Astrocyte of the hippocampus (primary cell): ENCODE results near the gene SPACA4.

Experiments used
- DNase-seq: peaks from one replicate; pipeline ENCODE4 v3.0.0; 2011; ENCODE audit warnings: low read depth, low spot score

SPACA4 gene

DNA sequence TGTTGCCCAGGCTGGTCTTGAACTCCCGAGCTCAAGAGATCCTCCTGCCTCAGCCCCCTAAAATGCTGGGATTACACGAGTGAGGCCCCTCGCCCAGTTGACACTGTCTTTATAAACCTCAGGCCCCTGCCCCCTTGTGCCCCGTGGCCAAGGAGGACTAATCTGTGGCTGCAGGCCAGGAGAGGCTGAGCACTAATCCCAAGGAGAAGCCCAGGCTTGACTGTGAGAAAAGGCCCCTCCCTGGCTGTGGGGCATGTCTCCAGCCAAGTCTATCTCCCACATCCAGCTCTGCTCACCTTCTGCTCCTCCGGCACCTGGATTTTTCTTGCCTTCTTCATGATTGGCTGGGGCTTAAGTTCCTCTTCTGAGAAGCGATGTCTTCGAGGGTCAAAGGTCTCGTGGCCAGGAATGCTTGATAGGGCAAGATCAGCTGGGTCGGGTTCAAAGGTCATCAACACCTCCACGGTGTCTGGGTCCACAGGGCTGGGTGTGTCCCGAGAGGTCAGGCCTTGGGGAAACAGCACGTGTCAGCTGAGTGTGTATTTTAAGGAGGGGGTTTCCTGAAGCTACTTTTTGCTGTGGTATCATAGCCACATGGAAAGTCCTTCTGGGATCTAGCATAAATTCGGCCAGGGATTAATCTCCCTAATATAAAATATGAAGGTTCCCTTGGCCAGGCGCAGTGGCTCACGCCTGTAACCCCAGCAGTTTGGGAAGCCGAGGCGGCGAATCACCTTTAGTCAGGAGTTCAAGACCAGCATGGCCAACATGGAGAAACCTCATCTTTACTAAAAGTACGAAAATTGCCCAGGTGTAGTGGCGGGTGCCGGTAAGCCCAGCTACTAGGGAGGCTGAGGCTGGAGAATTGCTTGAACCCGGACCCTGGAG, 26.9 kb downstream of the SPACA4 start:
- DNase-seq, result no peak

DNA sequence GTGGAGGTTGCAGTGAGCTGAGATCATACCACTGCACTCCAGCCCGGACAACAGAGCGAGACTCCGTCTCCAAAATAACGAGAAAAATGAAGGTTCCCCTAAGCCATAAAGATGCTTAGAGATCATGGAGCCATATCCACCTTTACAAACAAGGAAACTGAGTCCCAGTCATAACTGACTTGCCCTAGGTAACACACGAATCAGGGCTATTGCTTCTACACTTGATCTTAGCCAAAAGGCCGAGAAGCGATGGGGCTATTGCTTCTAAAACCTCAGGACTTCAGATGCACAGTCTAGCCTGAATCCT, 27.4 kb downstream of the SPACA4 start:
- no peak for DNase-seq

DNA sequence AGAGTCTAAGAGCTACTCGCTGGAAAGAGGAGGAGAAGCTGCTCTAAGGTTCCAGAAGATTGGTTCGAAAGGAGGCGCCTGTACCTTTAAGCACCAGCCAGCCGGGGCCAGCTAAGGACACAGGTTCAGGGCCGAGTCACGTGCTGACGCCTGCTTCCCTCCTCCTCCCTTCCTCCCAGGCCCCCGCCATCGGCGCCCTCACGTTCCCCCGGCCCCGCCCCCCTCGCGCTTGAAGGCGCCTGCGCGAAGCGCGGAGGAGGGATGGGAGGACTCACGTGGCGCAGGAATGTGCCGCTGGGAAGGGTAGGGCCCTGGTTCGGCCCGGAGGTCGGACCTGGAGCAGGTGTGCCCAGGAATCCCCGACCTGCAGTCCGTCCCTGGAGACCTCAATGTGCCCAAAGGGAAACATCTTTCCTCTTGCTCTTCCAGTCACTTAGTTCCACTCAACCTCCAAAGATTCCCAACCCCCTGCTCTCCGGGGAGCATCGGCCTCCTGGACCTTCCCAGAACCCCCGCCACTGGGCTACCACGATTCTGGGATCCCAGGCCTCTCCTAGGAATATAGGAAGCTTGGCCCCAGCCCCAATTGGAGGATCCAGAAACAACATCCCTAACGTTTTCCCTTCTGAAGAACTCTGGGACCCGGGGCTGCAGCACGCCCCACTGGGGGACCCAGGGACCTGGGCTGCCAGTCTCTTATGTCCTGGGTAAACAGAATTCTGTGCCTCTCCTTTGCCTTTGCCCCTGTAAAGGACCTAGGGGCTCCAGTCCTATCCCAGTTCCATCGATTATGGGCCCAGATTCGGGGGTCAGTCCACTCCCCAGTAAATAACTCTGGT, 28.1 kb downstream of the SPACA4 start:
- peak; percentile 96 for DNase-seq

DNA sequence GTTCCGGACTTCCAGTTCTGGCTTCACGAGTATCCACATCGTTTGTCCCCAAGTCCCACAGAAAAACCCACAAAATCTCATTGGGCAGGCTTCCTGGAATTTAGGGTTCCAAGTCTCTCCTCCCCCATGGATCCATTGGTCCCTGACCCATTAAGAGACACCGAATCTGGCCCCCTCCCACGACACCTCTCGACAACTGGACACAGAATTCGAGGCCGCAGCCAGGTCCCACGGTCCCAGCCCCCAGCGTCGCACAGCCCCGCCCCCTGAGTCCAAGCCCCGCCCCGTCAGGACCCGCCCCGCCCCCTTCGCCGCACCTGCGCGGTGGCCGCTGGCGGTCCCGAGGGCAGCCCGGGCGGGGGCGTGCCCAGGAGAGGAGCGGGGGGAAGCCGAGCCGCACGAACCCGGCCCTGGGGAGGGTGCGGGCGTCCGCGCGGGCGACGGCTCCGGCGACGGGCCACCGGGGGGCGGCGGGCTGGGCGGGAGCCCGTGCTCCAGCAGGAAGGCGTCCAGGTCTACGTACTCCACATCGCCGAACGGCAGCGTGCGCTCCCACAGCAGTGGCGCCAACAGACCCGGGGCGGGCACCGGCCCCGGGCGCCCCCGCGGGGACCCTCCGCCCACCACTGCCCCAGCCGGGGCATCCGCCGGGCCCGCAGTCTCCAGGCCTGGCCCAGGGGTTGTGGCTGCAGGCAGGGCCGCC, 28.9 kb downstream of the SPACA4 start:
- DNase-seq, result peak; percentile 71

DNA sequence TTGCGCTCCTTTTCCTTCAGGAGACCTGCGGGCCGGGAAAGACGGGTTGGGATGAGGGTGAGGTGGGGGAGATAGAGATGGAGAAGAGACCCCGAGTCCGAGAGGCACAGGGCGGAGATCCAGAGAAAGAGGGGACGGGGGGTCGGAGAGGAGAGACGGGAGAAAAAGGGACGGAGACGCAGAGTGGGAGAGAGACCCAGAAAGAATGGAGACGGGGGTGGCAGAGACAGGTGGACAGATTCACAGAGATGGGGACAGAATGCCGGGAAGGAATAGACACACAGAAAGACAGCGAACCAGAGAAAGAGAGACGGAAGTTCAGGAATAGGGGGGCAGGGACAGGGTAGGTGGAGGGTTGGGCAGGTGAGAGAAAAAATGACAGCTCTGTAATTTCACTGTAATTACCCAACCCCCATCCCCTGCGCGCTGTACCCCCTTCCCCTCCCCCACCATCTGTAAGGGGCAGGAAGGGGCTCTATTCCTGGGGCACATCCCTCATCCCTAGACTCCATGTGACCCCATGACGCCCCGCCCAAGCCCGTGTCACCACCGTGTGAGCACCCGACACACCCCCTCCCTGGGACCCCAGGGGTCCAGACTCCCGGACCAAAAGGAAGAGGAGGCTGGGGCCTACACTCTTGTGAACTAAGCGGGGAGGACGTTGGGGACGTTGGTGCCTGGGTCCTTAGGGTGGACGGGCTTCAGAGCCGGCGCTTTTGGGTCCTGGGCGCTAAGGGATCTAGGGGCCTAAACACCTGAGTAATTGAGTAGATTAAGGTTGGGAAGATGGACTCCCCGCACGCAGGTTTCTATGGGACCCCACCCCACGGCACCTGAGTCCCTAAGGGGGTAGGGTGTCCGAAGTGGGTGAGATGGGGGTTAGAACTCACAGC, 29.7 kb downstream of the SPACA4 start:
- DNase-seq, result no peak

DNA sequence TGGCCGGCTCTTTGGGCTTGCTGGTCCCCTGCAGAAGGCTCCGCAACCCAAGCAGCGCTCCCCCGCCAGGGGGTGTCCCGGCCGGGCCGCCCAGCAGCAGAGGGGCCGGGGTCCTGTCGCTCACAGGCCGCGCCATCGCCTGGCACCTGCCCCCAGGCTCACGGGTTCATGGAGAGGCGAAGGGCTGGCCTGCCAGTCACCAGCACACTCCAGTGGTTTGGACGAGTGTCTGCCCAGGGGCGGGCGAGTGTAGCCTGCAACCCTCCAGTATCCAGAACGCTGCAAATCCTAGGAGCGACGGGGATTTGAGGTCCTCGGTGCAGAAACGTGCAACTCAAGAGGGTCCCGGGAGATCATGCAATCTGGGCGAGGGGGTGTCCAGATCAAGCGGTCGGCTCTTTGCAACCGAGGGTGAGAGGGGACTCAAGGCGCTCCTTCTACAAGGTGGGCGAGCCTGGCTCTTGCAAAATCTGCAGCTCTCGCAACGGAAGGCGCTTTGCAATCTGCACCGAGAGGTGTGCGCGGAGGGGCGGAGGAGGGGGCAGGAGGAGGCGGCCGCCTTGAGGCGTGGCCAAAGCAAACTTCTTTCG, 30.4 kb downstream of the SPACA4 start, which contains the start of gene DBP:
TSS of gene DBP (minus strand) at position 521 of the 590 bp plus-strand sequence. CDS start at position 136, 385 bp downstream.
- DNase-seq, result no peak

DNA sequence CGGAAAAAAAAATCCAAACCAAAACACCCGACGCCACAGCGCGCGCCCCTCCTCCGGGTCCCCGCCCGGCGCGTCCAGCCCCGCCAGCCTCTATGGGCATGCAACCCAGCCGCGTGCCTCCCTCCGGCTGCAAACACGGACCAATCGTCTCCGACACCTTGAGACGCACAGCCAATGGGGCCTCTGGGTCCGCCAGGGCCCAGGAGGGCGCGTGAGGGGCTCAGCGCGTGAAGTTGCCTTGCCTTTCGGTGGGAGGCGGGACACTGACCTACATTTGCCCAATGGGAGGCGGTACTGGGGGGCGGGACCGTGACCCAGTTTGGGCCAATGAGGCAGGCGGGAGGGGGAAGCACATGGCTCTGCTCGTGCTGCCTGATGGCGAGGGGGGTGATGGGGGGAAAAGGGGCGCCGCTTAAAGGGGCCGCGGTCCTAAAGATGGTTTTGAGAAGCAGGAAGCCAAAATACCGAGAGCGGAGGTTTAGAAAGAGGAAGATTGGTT, 31.0 kb downstream of the SPACA4 start:
- DNase-seq, result peak; percentile 99

DNA sequence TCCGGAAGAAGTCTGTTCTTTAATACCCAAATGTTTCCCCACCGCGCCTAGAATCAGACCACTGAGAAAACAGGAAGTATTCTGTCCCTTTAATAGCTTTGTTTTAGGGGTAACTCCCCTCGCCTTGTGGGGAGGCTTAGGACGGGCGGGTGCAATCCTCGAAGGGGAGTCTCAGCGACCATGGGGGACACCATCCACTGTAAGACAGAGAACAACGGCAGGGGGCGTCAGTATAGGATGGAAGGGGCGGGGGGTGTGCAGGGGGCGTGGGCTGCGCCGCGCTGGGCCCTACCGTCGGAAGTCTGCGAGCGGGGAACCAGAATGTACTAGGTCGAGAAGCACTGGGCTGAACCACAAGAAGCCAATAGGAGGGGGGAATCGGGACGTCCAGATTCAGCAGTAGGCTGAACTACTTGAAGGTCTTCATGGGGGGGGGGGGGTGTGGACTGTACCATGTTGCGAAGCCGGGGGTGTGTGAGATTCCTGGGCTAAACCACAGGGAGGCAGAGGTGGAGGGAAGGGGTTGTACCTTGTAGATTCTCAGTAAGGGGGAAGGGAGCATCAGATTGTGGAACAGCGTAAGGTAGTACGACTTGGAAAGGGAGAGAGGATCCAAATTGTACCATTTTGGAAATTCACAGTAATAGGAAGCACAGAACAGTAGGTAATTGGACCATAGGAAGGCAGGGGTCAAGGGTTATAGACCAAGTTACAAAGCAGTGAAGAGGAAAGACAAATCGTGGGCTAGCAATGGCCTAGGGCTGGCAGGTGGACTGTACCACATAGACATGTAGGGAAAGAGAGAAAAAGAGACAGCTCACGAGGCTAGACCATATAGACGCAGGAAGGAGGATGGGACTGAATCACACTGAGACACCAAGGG, 31.6 kb downstream of the SPACA4 start:
- peak; percentile 95 for DNase-seq

DNA sequence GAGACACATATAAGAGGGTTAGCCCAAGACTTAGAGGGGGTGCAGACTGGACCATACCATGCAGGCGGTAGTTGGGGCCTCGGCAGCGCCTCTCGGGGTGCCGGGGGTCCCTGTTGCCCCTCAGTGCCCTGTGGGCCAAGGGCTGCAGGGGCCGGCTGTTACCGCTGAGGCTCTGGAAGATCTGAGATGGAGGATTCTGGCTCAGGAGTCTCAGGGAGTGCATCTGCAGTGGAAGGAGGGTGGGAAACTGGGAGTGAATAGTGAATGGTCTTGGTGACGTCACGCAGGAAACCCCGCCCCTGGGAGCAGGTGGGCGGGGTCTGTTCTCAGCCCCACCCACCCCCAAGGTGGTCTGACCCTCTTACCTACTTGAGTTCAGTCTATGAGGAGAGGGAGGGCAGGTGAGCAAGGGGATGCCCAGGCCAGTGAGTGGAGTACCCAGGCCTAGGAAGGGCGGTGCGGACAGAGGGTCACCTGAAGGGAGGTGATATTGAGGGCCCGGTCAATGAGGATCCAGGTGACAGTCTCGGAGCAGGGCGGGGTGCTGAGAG, 32.4 kb downstream of the SPACA4 start:
- no peak for DNase-seq

DNA sequence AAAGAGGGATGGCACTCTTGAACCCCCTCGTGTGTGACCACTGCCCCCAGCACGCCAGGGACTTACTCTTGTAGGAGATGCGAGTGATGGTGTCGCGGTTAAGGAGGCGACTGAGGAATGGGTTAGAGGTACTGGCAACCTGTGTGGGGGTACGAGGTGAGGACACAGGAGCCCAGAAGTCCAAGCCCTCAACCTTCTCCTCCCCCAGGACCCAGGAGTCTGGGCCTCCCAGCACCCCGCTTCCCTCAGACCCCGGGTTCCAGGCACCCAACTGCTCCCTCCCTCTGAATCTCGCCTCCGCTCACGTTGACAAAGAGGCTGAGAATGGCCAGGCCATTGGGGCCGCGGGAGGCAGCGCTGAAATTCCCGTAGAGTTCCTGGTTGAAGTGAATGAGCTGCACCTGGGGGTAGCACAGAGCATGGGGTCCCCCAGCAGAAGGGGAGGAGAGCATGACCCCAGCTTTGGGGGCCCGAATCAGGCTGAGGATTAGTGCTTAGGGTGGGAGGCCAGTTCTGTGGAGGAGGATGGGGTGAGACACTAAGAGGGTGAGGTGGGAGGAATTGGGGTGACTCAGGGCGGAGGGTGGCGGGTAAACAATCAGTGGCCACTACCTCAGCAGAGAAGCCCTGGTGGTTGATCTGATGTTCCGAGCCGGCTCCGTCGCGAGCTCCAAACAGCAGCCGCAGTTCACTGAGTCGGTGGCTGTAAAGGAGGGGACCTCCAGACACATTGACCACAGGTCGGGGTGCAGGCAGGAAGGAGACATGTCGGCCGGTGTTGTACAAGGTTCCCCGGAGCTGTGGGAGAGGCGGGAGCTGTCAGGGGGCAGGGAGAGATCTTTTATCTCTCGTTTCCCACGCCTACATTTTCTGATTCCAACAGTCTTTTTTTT, 33.2 kb downstream of the SPACA4 start:
- no peak for DNase-seq

DNA sequence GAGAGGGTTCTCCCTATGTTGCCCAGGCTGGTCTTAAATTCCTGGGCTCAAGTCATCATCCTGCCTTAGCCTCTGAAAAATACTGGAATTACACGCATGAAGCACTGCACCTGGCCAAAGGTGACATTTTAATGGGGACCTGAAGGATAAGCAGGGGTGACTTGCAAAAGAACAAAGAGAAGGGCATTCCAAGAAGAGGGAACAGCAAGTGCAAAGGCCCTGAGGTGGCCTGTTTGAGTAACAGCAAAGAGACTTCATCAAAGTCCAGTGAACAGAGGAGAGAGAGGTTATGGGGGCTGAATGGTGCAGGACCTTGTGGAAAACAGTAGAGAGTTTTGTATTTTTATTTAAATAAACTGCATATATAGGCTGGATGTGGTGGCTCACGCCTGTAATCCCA, 35.3 kb downstream of the SPACA4 start:
- no peak for DNase-seq

DNA sequence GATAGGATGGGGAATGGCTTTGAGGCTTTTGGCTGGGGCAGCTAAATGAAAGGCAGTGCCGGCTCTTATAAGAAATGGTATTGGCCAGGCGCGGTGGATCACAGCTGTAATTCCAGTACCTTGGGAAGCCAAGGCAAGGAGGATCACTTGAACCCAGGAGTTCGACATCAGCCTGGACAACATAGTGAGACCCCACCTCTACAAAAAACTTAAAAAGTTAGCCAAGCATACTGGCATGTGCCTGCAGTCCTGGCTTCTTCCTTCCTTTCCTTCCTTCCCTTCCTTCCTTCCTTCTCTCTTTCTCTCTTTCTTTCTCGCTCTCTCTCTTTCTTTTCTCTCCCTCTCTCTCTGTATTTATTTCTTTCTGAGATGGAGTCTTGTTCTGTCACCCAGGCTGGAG, 36.3 kb downstream of the SPACA4 start:
- no peak for DNase-seq

DNA sequence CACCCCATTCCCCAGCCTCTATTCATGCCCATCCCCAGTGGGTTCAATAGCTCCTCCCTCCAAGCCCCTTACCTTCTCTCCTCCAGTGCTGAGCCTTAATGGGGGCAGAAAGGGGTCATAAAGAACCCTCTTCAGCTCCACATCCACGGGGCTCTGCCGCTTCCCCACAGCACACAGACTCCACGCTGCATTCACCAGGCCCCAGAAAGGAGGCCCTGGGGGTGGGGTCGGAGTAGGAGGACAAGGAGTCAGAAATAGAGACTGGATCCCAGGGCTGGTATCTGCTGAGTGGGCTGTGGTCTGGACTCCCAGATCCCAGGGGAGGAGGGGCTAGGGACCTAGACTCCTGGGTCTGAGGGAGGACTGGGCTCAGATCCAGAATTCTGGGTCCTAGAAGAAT, 37.8 kb downstream of the SPACA4 start:
- DNase-seq, result no peak

DNA sequence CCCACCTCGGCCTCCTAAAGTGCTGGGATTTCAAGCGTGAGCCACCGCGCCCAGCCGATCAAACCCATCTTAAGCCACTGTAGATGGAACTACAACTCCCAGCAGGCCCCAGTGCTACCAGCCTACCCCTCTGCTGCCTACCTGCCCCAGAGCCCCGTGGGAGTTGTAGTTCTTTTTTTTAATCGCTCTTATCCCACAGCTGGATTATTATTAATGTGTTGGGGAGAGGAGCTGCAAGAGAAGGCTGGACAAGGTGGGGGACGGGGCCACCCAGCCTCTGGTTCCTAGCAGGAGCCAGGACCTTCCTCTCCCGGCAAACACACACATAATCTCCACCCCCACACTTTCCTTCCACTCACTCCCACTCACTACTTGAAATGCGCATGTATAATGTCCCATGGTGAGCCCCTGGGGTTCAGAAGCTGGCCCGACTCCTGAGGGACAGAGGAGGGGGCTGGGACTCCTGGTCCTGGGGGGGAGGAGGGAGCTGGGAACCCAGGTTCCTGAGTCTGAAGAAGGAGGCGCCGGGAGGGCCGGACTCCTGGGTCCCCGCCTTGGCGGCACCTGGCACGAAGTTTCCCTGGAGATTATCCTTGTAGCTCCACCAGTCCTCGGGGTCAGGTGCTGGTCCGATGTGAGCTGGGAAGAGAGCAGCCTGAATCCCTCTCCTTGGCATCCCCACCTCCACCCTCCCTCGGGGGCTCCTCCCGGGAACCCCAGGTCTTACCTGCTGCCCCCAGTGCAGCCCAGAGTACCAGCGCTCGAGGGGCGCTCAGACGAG, 38.5 kb downstream of the SPACA4 start:
- DNase-seq, result peak; percentile 81

DNA sequence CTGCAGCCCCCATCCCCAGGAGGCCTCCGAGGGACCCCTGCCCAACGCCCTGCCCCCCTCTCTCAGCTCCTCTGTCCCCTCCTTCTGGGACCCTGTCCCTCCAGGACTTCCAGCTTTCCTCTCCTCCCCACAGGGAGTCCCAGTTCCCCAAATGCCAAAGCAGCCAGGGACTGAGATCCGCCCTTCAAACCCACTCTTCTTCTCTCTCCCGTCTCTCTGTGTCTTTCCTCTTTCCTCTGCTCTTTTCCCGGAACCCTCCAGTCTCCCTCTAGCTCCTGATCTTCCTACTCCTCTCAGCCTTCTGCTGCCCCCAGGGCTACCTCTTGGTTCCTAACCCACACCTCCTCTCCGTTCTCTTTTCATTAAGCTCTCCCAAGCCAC, 39.1 kb downstream of the SPACA4 start:
- no peak for DNase-seq

DNA sequence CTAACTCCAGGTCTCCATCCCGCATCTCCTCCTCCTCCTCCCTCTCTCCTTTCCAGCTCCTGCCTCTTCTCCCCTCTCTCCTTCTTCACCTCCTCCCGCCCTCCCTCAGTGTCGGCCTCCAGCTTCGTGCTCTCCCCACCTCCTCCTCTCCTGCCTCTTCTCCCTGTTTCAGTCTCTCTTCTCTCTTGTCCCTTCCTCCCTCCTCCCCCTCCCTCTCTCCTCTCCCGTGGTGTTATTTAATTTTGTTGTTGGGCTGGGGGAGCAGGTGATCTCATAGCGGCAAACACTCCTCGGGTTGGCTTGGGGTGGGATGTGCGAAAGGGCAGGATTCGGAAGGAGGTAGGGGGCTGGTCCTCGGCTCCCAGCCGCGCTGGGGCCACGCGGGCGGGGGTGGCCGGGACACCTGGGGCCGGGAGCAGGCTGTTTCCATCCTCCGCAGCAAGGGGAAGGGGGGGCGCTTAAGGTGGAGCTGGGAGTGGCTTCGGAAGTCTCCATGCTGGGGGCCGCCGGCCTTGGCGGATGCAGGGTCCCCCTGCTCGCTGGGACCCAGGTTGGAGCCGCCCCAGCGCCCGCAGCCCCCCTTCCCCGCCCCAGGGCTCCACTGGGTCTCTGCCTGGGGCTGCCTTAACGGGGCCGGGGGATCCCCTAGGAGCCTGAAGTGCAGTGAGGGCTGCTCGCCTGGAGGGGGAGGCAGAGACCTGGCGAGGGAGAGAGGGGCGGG, 39.6 kb downstream of the SPACA4 start, which contains the start of gene CA11:
TSS of gene CA11 (minus strand) at position 187 of the 721 bp plus-strand sequence. CDS start 555 bp downstream, outside the sequence.
- DNase-seq, result peak; percentile 94
